NCI-H345 (cell line): ENCODE measurements around the gene SETD6.
"Not testable (repeated sequence)": the region's sequence is repeated elsewhere in the genome, so short reads cannot be mapped to it uniquely, and the experiment has no call there.

Experiments
- DNase-seq: peaks from one replicate; lab custom pipeline; 2025; lab: John Stamatoyannopoulos, UW

SETD6 gene

GRCh38 chr16:58537124-58537906 is 22.0 kb downstream of the SETD6 start:
- DNase-seq: no peak

GRCh38 chr16:58541711-58542110 is 26.4 kb downstream of the SETD6 start:
- no peak for DNase-seq

GRCh38 chr16:58542291-58542690 is 27.0 kb downstream of the SETD6 start:
- DNase-seq: no peak

GRCh38 chr16:58543685-58544084 is 28.4 kb downstream of the SETD6 start:
- no peak for DNase-seq

- no peak for DNase-seq
Measured at GRCh38 chr16:58548378-58548777, 33.1 kb downstream of the SETD6 start.

- DNase-seq: no peak
Measured at GRCh38 chr16:58551496-58551895, 36.2 kb downstream of the SETD6 start.

GRCh38 chr16:58556678-58557077 is 41.4 kb downstream of the SETD6 start:
- DNase-seq: no peak

GRCh38 chr16:58563235-58563634 is 47.9 kb downstream of the SETD6 start:
- no peak for DNase-seq

- DNase-seq: no peak
Measured at GRCh38 chr16:58563775-58564174, 48.5 kb downstream of the SETD6 start.

- not testable (repeated sequence) for DNase-seq
Measured at GRCh38 chr16:58565697-58566096, 50.4 kb downstream of the SETD6 start.
